HUES48 (cell line): Measurements from ENCODE around the gene CSRNP3.

Experiments
- H3K27ac ChIP-seq: one replicate; pipeline ENCODE4 v1.7.0; 2013; ENCODE audit warnings: low read depth, low read length, inconsistent platforms
- H3K27me3 ChIP-seq: 2 replicates; pipeline ENCODE4 v1.6.1; 2013; ENCODE audit warnings: mild to moderate bottlenecking, low read length; ENCODE audit not compliant: control insufficient read depth, insufficient read depth
- H3K36me3 ChIP-seq: 2 replicates; pipeline ENCODE4 v1.6.1; 2013; ENCODE audit warnings: low read length; ENCODE audit not compliant: control insufficient read depth, insufficient read depth
- H3K4me1 ChIP-seq: 2 replicates; pipeline ENCODE4 v1.6.1; 2013; ENCODE audit warnings: mild to moderate bottlenecking, low read length; ENCODE audit not compliant: control insufficient read depth, insufficient read depth
- H3K4me3 ChIP-seq: 2 replicates; pipeline ENCODE4 v1.5.1; 2013; ENCODE audit warnings: mild to moderate bottlenecking, low read depth, low read length
- H3K9ac ChIP-seq: 2 replicates; pipeline ENCODE4 v1.6.1; 2013; ENCODE audit warnings: mild to moderate bottlenecking, low read depth, low read length, moderate library complexity
- H3K9me3 ChIP-seq: 2 replicates; pipeline ENCODE4 v1.6.1; 2013; ENCODE audit warnings: low read length; ENCODE audit not compliant: control insufficient read depth, insufficient read depth

Gene CSRNP3

GRCh38 chr2:165536851-165537499 lies 67.5 kb downstream of the CSRNP3 start:
- Histone ChIP-seq H3K9ac (no peak overlapping the region), H3K9me3 (no peaks in the 10 kb centered on the region), H3K4me3 (no peak overlapping the region), H3K27me3 (no peaks in the 10 kb centered on the region), H3K36me3 (no peaks in the 10 kb centered on the region), H3K4me1 (peaks cover 6% of the 10 kb centered on the region; the same call in 1 of the 2 replicates), H3K27ac (no peak overlapping the region)

GRCh38 chr2:165539985-165540384 lies 70.5 kb downstream of the CSRNP3 start:
- Histone ChIP-seq H3K9me3 (no peaks in the 10 kb centered on the region), H3K4me3 (no peak overlapping the region), H3K27me3 (no peaks in the 10 kb centered on the region), H3K4me1 (peaks cover 6% of the 10 kb centered on the region; the same call in 1 of the 2 replicates), H3K9ac (no peak overlapping the region), H3K27ac (no peak overlapping the region), H3K36me3 (no peaks in the 10 kb centered on the region)

- H3K9ac ChIP-seq: no peak overlapping the region
- no peaks in the 10 kb centered on the region for H3K9me3 ChIP-seq
- no peak overlapping the region for H3K27ac ChIP-seq
- H3K27me3 ChIP-seq: no peaks in the 10 kb centered on the region
- H3K4me3 ChIP-seq: no peak overlapping the region
- H3K4me1 ChIP-seq: peaks cover 18% of the 10 kb centered on the region
- no peaks in the 10 kb centered on the region for H3K36me3 ChIP-seq
Measured at GRCh38 chr2:165544897-165545296, 75.4 kb downstream of the CSRNP3 start.

- Histone ChIP-seq H3K4me3 (no peak overlapping the region), H3K9me3 (no peaks in the 10 kb centered on the region), H3K27me3 (no peaks in the 10 kb centered on the region), H3K9ac (no peak overlapping the region), H3K27ac (no peak overlapping the region), H3K4me1 (peaks cover 32% of the 10 kb centered on the region), H3K36me3 (no peaks in the 10 kb centered on the region)
Measured at GRCh38 chr2:165547900-165548299, 78.4 kb downstream of the CSRNP3 start.

- Histone ChIP-seq H3K27ac (no peak overlapping the region), H3K27me3 (no peaks in the 10 kb centered on the region), H3K9me3 (no peaks in the 10 kb centered on the region), H3K9ac (no peak overlapping the region), H3K36me3 (no peaks in the 10 kb centered on the region), H3K4me1 (peaks cover 39% of the 10 kb centered on the region), H3K4me3 (no peak overlapping the region)
Measured at GRCh38 chr2:165549619-165550018, 80.1 kb downstream of the CSRNP3 start.

GRCh38 chr2:165558832-165559231 lies 89.3 kb downstream of the CSRNP3 start:
- Histone ChIP-seq H3K9me3 (no peaks in the 10 kb centered on the region), H3K4me1 (peaks cover 15% of the 10 kb centered on the region), H3K4me3 (no peak overlapping the region), H3K36me3 (no peaks in the 10 kb centered on the region), H3K9ac (no peak overlapping the region), H3K27me3 (no peaks in the 10 kb centered on the region), H3K27ac (no peak overlapping the region)

GRCh38 chr2:165560377-165560988 lies 91.0 kb downstream of the CSRNP3 start:
- H3K27ac ChIP-seq: no peak overlapping the region
- H3K27me3 ChIP-seq: no peaks in the 10 kb centered on the region
- H3K4me3 ChIP-seq: no peak overlapping the region
- H3K36me3 ChIP-seq: no peaks in the 10 kb centered on the region
- no peaks in the 10 kb centered on the region for H3K9me3 ChIP-seq
- peaks cover 14% of the 10 kb centered on the region for H3K4me1 ChIP-seq
- no peak overlapping the region for H3K9ac ChIP-seq

- H3K9me3 ChIP-seq: no peaks in the 10 kb centered on the region
- H3K27me3 ChIP-seq: no peaks in the 10 kb centered on the region
- H3K9ac ChIP-seq: no peak overlapping the region
- no peaks in the 10 kb centered on the region for H3K36me3 ChIP-seq
- H3K27ac ChIP-seq: no peak overlapping the region
- H3K4me1 ChIP-seq: peaks cover 14% of the 10 kb centered on the region
- H3K4me3 ChIP-seq: no peak overlapping the region
Measured at GRCh38 chr2:165561516-165561915, 92.0 kb downstream of the CSRNP3 start.

GRCh38 chr2:165562233-165562632 lies 92.7 kb downstream of the CSRNP3 start:
- peaks cover 11% of the 10 kb centered on the region for H3K4me1 ChIP-seq
- H3K27ac ChIP-seq: no peak overlapping the region
- H3K9me3 ChIP-seq: no peaks in the 10 kb centered on the region
- H3K27me3 ChIP-seq: no peaks in the 10 kb centered on the region
- no peak overlapping the region for H3K9ac ChIP-seq
- no peak overlapping the region for H3K4me3 ChIP-seq
- H3K36me3 ChIP-seq: no peaks in the 10 kb centered on the region

- Histone ChIP-seq H3K36me3 (no peaks in the 10 kb centered on the region), H3K27ac (no peak overlapping the region), H3K4me3 (no peak overlapping the region), H3K4me1 (peaks cover 9% of the 10 kb centered on the region), H3K9ac (no peak overlapping the region), H3K9me3 (no peaks in the 10 kb centered on the region), H3K27me3 (no peaks in the 10 kb centered on the region)
Measured at GRCh38 chr2:165563468-165564225, 94.1 kb downstream of the CSRNP3 start.

GRCh38 chr2:165566008-165566407 lies 96.5 kb downstream of the CSRNP3 start:
- H3K27me3 ChIP-seq: no peaks in the 10 kb centered on the region
- H3K4me3 ChIP-seq: no peak overlapping the region
- H3K27ac ChIP-seq: no peak overlapping the region
- H3K36me3 ChIP-seq: no peaks in the 10 kb centered on the region
- H3K9ac ChIP-seq: no peak overlapping the region
- H3K9me3 ChIP-seq: no peaks in the 10 kb centered on the region
- peaks cover 9% of the 10 kb centered on the region for H3K4me1 ChIP-seq
